ENCODE data around the gene CD82. TPM values are rescaled to one million over a fixed set of nuclear protein-coding genes. Genes with fewer than 3 reads are reported as not detected.

Gene CD82
- total RNA-seq, 3 donors from 2014 or later (not counting 1 experiment from before 2014, with no cell fraction given): 11.6 to 42.1 (median 13.0) TPM

DNA sequence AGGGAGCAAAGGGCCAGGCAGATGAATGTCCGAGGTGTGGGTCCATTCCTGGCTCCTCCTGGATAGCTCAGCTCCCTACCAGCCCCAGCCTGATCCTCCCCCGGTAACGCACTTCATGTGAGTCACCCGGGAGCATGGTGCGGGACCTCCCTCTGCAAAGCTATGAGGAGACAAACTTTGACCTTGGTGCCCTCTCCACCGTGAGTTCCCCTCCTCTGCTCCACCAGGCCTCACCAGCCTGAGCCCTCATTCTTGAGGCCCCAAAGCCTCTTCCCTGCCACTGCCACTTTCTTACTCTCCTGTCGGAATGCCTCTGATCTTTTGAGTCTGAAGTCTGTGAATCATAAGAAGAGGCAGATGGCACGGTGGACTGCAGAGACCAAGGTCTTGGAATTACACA is 37.4 kb upstream of the CD82 start:
- 86% methylated on average over 8 of the region's 8 CpGs for WGBS (ENCODE audit: insufficient coverage)
- H3K4me1 ChIP-seq (ENCODE audit: control insufficient read depth, insufficient read depth, low read length): no peaks in the 10 kb centered on the region
- H3K27ac ChIP-seq (ENCODE audit: low read length): no peak overlapping the region
- H3K27me3 Mint-ChIP-seq (ENCODE audit: low read depth in 2 of 2): peaks cover 0 to 8% of the 10 kb centered on the region in 2 donors
- ATAC-seq (no peak), DNase-seq (no peak)
- no peak overlapping the region for H3K27ac Mint-ChIP-seq
- no peaks in the 10 kb centered on the region for H3K27me3 ChIP-seq (ENCODE audit: control insufficient read depth, insufficient read depth, low read length)
- no peaks in the 10 kb centered on the region for H3K9me3 Mint-ChIP-seq
- no peaks in the 10 kb centered on the region for H3K9me3 ChIP-seq (ENCODE audit: control insufficient read depth, insufficient read depth, low read length)
- no peak overlapping the region for H3K4me3 Mint-ChIP-seq
- TF ChIP-seq, protein P1, sequence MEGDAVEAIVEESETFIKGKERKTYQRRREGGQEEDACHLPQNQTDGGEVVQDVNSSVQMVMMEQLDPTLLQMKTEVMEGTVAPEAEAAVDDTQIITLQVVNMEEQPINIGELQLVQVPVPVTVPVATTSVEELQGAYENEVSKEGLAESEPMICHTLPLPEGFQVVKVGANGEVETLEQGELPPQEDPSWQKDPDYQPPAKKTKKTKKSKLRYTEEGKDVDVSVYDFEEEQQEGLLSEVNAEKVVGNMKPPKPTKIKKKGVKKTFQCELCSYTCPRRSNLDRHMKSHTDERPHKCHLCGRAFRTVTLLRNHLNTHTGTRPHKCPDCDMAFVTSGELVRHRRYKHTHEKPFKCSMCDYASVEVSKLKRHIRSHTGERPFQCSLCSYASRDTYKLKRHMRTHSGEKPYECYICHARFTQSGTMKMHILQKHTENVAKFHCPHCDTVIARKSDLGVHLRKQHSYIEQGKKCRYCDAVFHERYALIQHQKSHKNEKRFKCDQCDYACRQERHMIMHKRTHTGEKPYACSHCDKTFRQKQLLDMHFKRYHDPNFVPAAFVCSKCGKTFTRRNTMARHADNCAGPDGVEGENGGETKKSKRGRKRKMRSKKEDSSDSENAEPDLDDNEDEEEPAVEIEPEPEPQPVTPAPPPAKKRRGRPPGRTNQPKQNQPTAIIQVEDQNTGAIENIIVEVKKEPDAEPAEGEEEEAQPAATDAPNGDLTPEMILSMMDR (IDR thresholded peaks at IDR 0.05): no peak
- intact Hi-C loops (cut with micrococcal nuclease): no loop called here
- H3K36me3 ChIP-seq (ENCODE audit: control insufficient read depth, insufficient read depth, low read length): no peaks in the 10 kb centered on the region
- no peak overlapping the region for H3K4me3 ChIP-seq (ENCODE audit: low read length)
- H3K36me3 Mint-ChIP-seq: no peaks in the 10 kb centered on the region
- H3K4me1 Mint-ChIP-seq: peaks cover 5 to 9% of the 10 kb centered on the region in 2 donors

DNA sequence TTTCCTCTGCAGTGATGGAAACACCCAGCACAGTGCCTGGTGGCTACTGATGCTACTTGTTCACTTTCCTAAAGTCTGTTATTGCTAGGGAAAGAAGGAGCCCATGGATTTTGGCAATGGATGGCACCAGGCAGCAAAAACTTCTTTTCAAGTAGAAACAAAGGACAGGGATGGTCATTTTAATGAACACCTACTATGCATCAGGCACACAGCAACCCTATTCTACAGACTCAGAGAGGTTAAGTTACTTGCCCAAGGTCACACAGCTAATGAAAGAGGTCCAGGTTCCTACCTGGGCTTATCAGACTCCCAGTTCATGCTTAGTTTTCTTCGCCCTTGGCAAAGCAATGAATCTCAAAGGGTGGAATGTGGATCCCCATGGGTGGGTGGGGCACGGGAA is 36.9 kb upstream of the CD82 start:
- no peak overlapping the region for H3K4me3 Mint-ChIP-seq
- Histone ChIP-seq H3K27ac (ENCODE audit: low read length) (no peak overlapping the region), H3K9me3 (ENCODE audit: control insufficient read depth, insufficient read depth, low read length) (no peaks in the 10 kb centered on the region), H3K36me3 (ENCODE audit: control insufficient read depth, insufficient read depth, low read length) (no peaks in the 10 kb centered on the region), H3K4me3 (ENCODE audit: low read length) (no peak overlapping the region), H3K4me1 (ENCODE audit: control insufficient read depth, insufficient read depth, low read length) (no peaks in the 10 kb centered on the region), H3K27me3 (ENCODE audit: control insufficient read depth, insufficient read depth, low read length) (no peaks in the 10 kb centered on the region)
- intact Hi-C loops (cut with micrococcal nuclease): no loop called here
- ATAC-seq: no peak
- TF ChIP-seq, protein P1 (IDR thresholded peaks at IDR 0.05): no peak
- H3K27me3 Mint-ChIP-seq (ENCODE audit: low read depth in 2 of 2): peaks cover 0 to 8% of the 10 kb centered on the region in 2 donors
- peaks cover 5 to 9% of the 10 kb centered on the region in 2 donors for H3K4me1 Mint-ChIP-seq
- WGBS (ENCODE audit: insufficient coverage): 86% methylated on average over 2 of the region's 2 CpGs
- H3K27ac Mint-ChIP-seq: no peak overlapping the region
- no peak for DNase-seq
- no peaks in the 10 kb centered on the region for H3K36me3 Mint-ChIP-seq
- H3K9me3 Mint-ChIP-seq: no peaks in the 10 kb centered on the region

DNA sequence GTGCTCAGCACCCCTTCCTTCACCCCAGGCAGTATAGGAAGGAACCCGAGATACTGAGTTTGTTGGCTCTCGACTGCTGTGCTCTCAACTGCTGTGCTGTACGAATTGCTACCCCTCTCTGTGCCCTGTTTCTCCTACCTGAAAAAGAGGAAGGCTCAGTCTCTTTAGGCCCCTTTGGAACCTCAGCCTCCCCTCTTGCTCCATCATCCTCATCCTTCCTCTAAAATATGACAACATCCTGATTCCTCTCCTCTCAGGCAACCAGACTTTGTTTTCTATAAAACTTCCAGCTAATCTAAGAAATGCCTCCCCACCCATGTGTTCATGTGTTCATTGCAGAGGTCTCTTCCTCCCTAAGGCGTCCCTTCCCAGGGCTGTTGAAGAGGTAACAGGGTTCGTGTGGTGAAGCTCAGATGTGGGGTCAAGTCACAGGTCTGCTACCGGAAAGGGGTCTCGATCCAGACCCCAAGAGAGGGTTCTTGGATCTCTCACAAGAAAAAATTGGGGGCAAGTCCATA is 35.5 kb upstream of the CD82 start:
- H3K4me1 ChIP-seq (ENCODE audit: control insufficient read depth, insufficient read depth, low read length): no peaks in the 10 kb centered on the region
- peaks cover 0 to 6% of the 10 kb centered on the region in 2 donors for H3K27me3 Mint-ChIP-seq (ENCODE audit: low read depth in 2 of 2)
- intact Hi-C loops (cut with micrococcal nuclease): no loop called here
- H3K27ac ChIP-seq (ENCODE audit: low read length): no peak overlapping the region
- H3K4me1 Mint-ChIP-seq: peaks cover 5 to 9% of the 10 kb centered on the region in 2 donors
- TF ChIP-seq, protein P1 (IDR thresholded peaks at IDR 0.05): no peak
- no peak overlapping the region for H3K27ac Mint-ChIP-seq
- H3K4me3 Mint-ChIP-seq: no peak overlapping the region
- DNase-seq: no peak
- no peaks in the 10 kb centered on the region for H3K9me3 Mint-ChIP-seq
- ATAC-seq: no peak
- 93% methylated on average over 7 of the region's 7 CpGs for WGBS (ENCODE audit: insufficient coverage)
- H3K4me3 ChIP-seq (ENCODE audit: low read length): no peak overlapping the region
- no peaks in the 10 kb centered on the region for H3K27me3 ChIP-seq (ENCODE audit: control insufficient read depth, insufficient read depth, low read length)
- H3K9me3 ChIP-seq (ENCODE audit: control insufficient read depth, insufficient read depth, low read length): no peaks in the 10 kb centered on the region
- no peaks in the 10 kb centered on the region for H3K36me3 ChIP-seq (ENCODE audit: control insufficient read depth, insufficient read depth, low read length)
- H3K36me3 Mint-ChIP-seq: no peaks in the 10 kb centered on the region

All from natural killer cell (primary cell).